CD1c-positive myeloid dendritic cell (primary cell): ENCODE data around the gene TESMIN.

Source experiments
- DNase-seq: peaks from one replicate; pipeline ENCODE4 v3.0.0-alpha.2; 2016; ENCODE audit errors: extremely low spot score

The TESMIN gene

GRCh38 chr11:68683536-68684384, 67.6 kb downstream of the TESMIN start:
- no peak for DNase-seq

- DNase-seq: no peak
Observed at GRCh38 chr11:68683121-68683520, 68.2 kb downstream of the TESMIN start.

GRCh38 chr11:68682531-68682961, 68.8 kb downstream of the TESMIN start:
- DNase-seq: peak; percentile 37

- DNase-seq: no peak
Observed at GRCh38 chr11:68680541-68681231, 70.6 kb downstream of the TESMIN start.

- no peak for DNase-seq
Observed at GRCh38 chr11:68678031-68678441, 73.3 kb downstream of the TESMIN start.

GRCh38 chr11:68677432-68677831, 73.9 kb downstream of the TESMIN start:
- peak; percentile 12 for DNase-seq

GRCh38 chr11:68674461-68674860, 76.9 kb downstream of the TESMIN start:
- no peak for DNase-seq

- no peak for DNase-seq
Observed at GRCh38 chr11:68673991-68674390, 77.3 kb downstream of the TESMIN start.

GRCh38 chr11:68673306-68673945, 77.9 kb downstream of the TESMIN start:
- peak; percentile 2 for DNase-seq

- no peak for DNase-seq
Observed at GRCh38 chr11:68670208-68670992, 80.9 kb downstream of the TESMIN start.

- DNase-seq: no peak
Observed at GRCh38 chr11:68669301-68670090, 81.8 kb downstream of the TESMIN start.

GRCh38 chr11:68667511-68668500, 83.5 kb downstream of the TESMIN start:
- DNase-seq: no peak

- DNase-seq: no peak
Observed at GRCh38 chr11:68666849-68667248, 84.5 kb downstream of the TESMIN start.

- DNase-seq: no peak
Observed at GRCh38 chr11:68665436-68665835, 85.9 kb downstream of the TESMIN start.

- no peak for DNase-seq
Observed at GRCh38 chr11:68664906-68665305, 86.4 kb downstream of the TESMIN start.

- no peak for DNase-seq
Observed at GRCh38 chr11:68664141-68664540, 87.2 kb downstream of the TESMIN start.

- DNase-seq: no peak
Observed at GRCh38 chr11:68663482-68664010, 87.8 kb downstream of the TESMIN start.

- DNase-seq: no peak
Observed at GRCh38 chr11:68661697-68662603, 89.4 kb downstream of the TESMIN start.
